ENCODE measurements around the gene CDKN3.
"Not testable (repeated sequence)": the region's sequence is repeated elsewhere in the genome, so short reads cannot be mapped to it uniquely, and the experiment has no call there.

Gene CDKN3

GRCh38 chr14:54360667-54361066 lies 36.1 kb upstream of the CDKN3 start:
- DNase-seq (ENCODE audit: low read depth in 1 of 2, low spot score in 1 of 2) = no peak
- no peak for TF ChIP-seq JUND (IDR thresholded peaks at IDR 0.05; ENCODE audit: low read depth)
- in situ Hi-C loops (cut with HindIII; ENCODE audit: low pct_unique_long_range_greater_than_20kb, low sequenced_read_pairs) = no loop called here

GRCh38 chr14:54362089-54362504 lies 34.7 kb upstream of the CDKN3 start:
- no peak for TF ChIP-seq JUND (IDR thresholded peaks at IDR 0.05; ENCODE audit: low read depth)

GRCh38 chr14:54362759-54363437 lies 33.9 kb upstream of the CDKN3 start:
- no peak for TF ChIP-seq JUND (IDR thresholded peaks at IDR 0.05; ENCODE audit: low read depth)
- no peak for DNase-seq (ENCODE audit: low read depth in 1 of 2, low spot score in 1 of 2)
- in situ Hi-C loops (cut with HindIII; ENCODE audit: low pct_unique_long_range_greater_than_20kb, low sequenced_read_pairs) = no loop called here

More at GRCh38 chr14:54362089-54362504, 34.7 kb upstream of the CDKN3 start:
- in situ Hi-C loops (cut with HindIII; ENCODE audit: low pct_unique_long_range_greater_than_20kb, low sequenced_read_pairs) = no loop called here
- DNase-seq (ENCODE audit: low read depth in 1 of 2, low spot score in 1 of 2) = no peak

GRCh38 chr14:54364555-54365415 lies 32.0 kb upstream of the CDKN3 start:
- no peak for TF ChIP-seq JUND (IDR thresholded peaks at IDR 0.05; ENCODE audit: low read depth)
- in situ Hi-C loops (cut with HindIII; ENCODE audit: low pct_unique_long_range_greater_than_20kb, low sequenced_read_pairs) = no loop called here
- peak in 1 of 2 experiments; percentile 34 for DNase-seq (ENCODE audit: low read depth in 1 of 2, low spot score in 1 of 2)

GRCh38 chr14:54366736-54367735 lies 29.8 kb upstream of the CDKN3 start:
- peak; percentile 36 to 87 for DNase-seq (ENCODE audit: low read depth in 1 of 2, low spot score in 1 of 2)
- no peak for TF ChIP-seq JUND (IDR thresholded peaks at IDR 0.05; ENCODE audit: low read depth)
- in situ Hi-C loops (cut with HindIII; ENCODE audit: low pct_unique_long_range_greater_than_20kb, low sequenced_read_pairs) = no loop called here

- TF ChIP-seq JUND (IDR thresholded peaks at IDR 0.05; ENCODE audit: low read depth) = no peak
- in situ Hi-C loops (cut with HindIII; ENCODE audit: low pct_unique_long_range_greater_than_20kb, low sequenced_read_pairs) = no loop called here
- DNase-seq (ENCODE audit: low read depth in 1 of 2, low spot score in 1 of 2) = peak in 1 of 2 experiments; percentile 42
These were observed 28.5 kb upstream of the CDKN3 start for GRCh38 chr14:54368291-54368690.

GRCh38 chr14:54369343-54369742 lies 27.5 kb upstream of the CDKN3 start:
- peak in 1 of 2 experiments; percentile 71 for DNase-seq (ENCODE audit: low read depth in 1 of 2, low spot score in 1 of 2)
- no peak for TF ChIP-seq JUND (IDR thresholded peaks at IDR 0.05; ENCODE audit: low read depth)
- in situ Hi-C loops (cut with HindIII; ENCODE audit: low pct_unique_long_range_greater_than_20kb, low sequenced_read_pairs) = no loop called here

- no peak for TF ChIP-seq JUND (IDR thresholded peaks at IDR 0.05; ENCODE audit: low read depth)
These were observed 26.2 kb upstream of the CDKN3 start for GRCh38 chr14:54370323-54371198.

GRCh38 chr14:54374117-54374884 lies 22.5 kb upstream of the CDKN3 start:
- no peak for TF ChIP-seq JUND (IDR thresholded peaks at IDR 0.05; ENCODE audit: low read depth)
- no peak for DNase-seq (ENCODE audit: low read depth in 1 of 2, low spot score in 1 of 2)
- in situ Hi-C loops (cut with HindIII; ENCODE audit: low pct_unique_long_range_greater_than_20kb, low sequenced_read_pairs) = no loop called here

More at GRCh38 chr14:54370323-54371198, 26.2 kb upstream of the CDKN3 start:
- in situ Hi-C loops (cut with HindIII; ENCODE audit: low pct_unique_long_range_greater_than_20kb, low sequenced_read_pairs) = no loop called here
- no peak for DNase-seq (ENCODE audit: low read depth in 1 of 2, low spot score in 1 of 2)

- TF ChIP-seq JUND (IDR thresholded peaks at IDR 0.05; ENCODE audit: low read depth) = no peak
- in situ Hi-C loops (cut with HindIII; ENCODE audit: low pct_unique_long_range_greater_than_20kb, low sequenced_read_pairs) = no loop called here
- no peak for DNase-seq (ENCODE audit: low read depth in 1 of 2, low spot score in 1 of 2)
These were observed 19.3 kb upstream of the CDKN3 start for GRCh38 chr14:54377501-54377900.

GRCh38 chr14:54378893-54379292 lies 17.9 kb upstream of the CDKN3 start:
- in situ Hi-C loops (cut with HindIII; ENCODE audit: low pct_unique_long_range_greater_than_20kb, low sequenced_read_pairs); DNase-seq (ENCODE audit: low read depth in 1 of 2, low spot score in 1 of 2): not testable (repeated sequence)

GRCh38 chr14:54380558-54380957 lies 16.2 kb upstream of the CDKN3 start:
- in situ Hi-C loops (cut with HindIII; ENCODE audit: low pct_unique_long_range_greater_than_20kb, low sequenced_read_pairs) = not testable (repeated sequence)

More at GRCh38 chr14:54380558-54380957, 16.2 kb upstream of the CDKN3 start:
- not testable (repeated sequence) for DNase-seq (ENCODE audit: low read depth in 1 of 2, low spot score in 1 of 2)

Data from T47D (cell line).